ENCODE results near the gene CENPO.

GRCh38 chr2:24836206-24836605, 43.0 kb downstream of the CENPO start:
- TF ChIP-seq, protein P1, sequence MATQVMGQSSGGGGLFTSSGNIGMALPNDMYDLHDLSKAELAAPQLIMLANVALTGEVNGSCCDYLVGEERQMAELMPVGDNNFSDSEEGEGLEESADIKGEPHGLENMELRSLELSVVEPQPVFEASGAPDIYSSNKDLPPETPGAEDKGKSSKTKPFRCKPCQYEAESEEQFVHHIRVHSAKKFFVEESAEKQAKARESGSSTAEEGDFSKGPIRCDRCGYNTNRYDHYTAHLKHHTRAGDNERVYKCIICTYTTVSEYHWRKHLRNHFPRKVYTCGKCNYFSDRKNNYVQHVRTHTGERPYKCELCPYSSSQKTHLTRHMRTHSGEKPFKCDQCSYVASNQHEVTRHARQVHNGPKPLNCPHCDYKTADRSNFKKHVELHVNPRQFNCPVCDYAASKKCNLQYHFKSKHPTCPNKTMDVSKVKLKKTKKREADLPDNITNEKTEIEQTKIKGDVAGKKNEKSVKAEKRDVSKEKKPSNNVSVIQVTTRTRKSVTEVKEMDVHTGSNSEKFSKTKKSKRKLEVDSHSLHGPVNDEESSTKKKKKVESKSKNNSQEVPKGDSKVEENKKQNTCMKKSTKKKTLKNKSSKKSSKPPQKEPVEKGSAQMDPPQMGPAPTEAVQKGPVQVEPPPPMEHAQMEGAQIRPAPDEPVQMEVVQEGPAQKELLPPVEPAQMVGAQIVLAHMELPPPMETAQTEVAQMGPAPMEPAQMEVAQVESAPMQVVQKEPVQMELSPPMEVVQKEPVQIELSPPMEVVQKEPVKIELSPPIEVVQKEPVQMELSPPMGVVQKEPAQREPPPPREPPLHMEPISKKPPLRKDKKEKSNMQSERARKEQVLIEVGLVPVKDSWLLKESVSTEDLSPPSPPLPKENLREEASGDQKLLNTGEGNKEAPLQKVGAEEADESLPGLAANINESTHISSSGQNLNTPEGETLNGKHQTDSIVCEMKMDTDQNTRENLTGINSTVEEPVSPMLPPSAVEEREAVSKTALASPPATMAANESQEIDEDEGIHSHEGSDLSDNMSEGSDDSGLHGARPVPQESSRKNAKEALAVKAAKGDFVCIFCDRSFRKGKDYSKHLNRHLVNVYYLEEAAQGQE (IDR thresholded peaks at IDR 0.05; ENCODE audit: insufficient read depth in 1 of 2, low read depth in 2 of 2, low read length in 2 of 2): no peak
- TF ChIP-seq TAF1 (IDR thresholded peaks at IDR 0.05; ENCODE audit: borderline replicate concordance, insufficient read depth, low read length): no peak
